BLaER1 (cell line): ENCODE measurements around the gene LSR.

Experiments
- H3K27ac ChIP-seq: shearing (Covaris generic); formaldehyde crosslinking; 2 replicates; pipeline ENCODE4 v1.8.1; 2022
- H3K27me3 ChIP-seq: shearing (Covaris generic); formaldehyde crosslinking; 2 replicates; pipeline ENCODE4 v1.8.1; 2022
- H3K36me3 ChIP-seq: shearing (Covaris generic); formaldehyde crosslinking; 2 replicates; pipeline ENCODE4 v1.8.1; 2022
- H3K4me1 ChIP-seq: shearing (Covaris generic); formaldehyde crosslinking; 2 replicates; pipeline ENCODE4 v1.8.1; 2022
- H3K4me2 ChIP-seq: shearing (Covaris generic); formaldehyde crosslinking; 2 replicates; pipeline ENCODE4 v1.8.1; 2022
- H3K4me3 ChIP-seq: shearing (Covaris generic); formaldehyde crosslinking; 2 replicates; pipeline ENCODE4 v1.8.1; 2022
- H3K9ac ChIP-seq: shearing (Covaris generic); formaldehyde crosslinking; 2 replicates; pipeline ENCODE4 v1.8.1; 2022
- H3K9me3 ChIP-seq: shearing (Covaris generic); formaldehyde crosslinking; 2 replicates; pipeline ENCODE4 v1.8.1; 2022
- H4K20me1 ChIP-seq: shearing (Covaris generic); formaldehyde crosslinking; 2 replicates; pipeline ENCODE4 v1.8.1; 2022
- Cebpa-rat ChIP-seq: shearing (Covaris generic); IDR thresholded peaks from 2 replicates; pipeline ENCODE4 v1.8.1; 2022

LSR gene

GRCh38 chr19:35240327-35240726 is 8.5 kb upstream of the LSR start:
- no peak overlapping the region for H3K9ac ChIP-seq
- H3K4me3 ChIP-seq, result no peak overlapping the region
- no peak overlapping the region for H3K27ac ChIP-seq
- no peaks in the 10 kb centered on the region for H3K36me3 ChIP-seq
- H3K4me1 ChIP-seq, result peaks cover 10% of the 10 kb centered on the region
- H3K9me3 ChIP-seq, result peaks cover 22% of the 10 kb centered on the region
- TF ChIP-seq Cebpa-rat, result no peak
- H4K20me1 ChIP-seq, result no peaks in the 10 kb centered on the region
- H3K4me2 ChIP-seq, result peak overlapping the region; percentile 18
- no peaks in the 10 kb centered on the region for H3K27me3 ChIP-seq

- TF ChIP-seq Cebpa-rat, result no peak
- Histone ChIP-seq H3K9me3 (peaks cover 22% of the 10 kb centered on the region), H3K4me2 (no peak overlapping the region), H3K4me1 (peaks cover 10% of the 10 kb centered on the region), H3K4me3 (no peak overlapping the region), H3K27me3 (peaks cover 6% of the 10 kb centered on the region; the same call in 1 of the 2 replicates), H3K36me3 (no peaks in the 10 kb centered on the region), H4K20me1 (no peaks in the 10 kb centered on the region), H3K27ac (no peak overlapping the region), H3K9ac (no peak overlapping the region)
Measured at GRCh38 chr19:35241417-35241816, 7.4 kb upstream of the LSR start.

GRCh38 chr19:35246466-35247092 is 2.2 kb upstream of the LSR start:
- Histone ChIP-seq H3K27me3 (peaks cover 56% of the 10 kb centered on the region), H3K4me2 (no peak overlapping the region), H3K4me3 (no peak overlapping the region), H3K9ac (no peak overlapping the region), H3K4me1 (peaks cover 20% of the 10 kb centered on the region), H3K9me3 (peaks cover 12% of the 10 kb centered on the region), H3K36me3 (no peaks in the 10 kb centered on the region), H3K27ac (no peak overlapping the region), H4K20me1 (no peaks in the 10 kb centered on the region)
- no peak for TF ChIP-seq Cebpa-rat

GRCh38 chr19:35247526-35248309 is 1.1 kb upstream of the LSR start:
- Histone ChIP-seq H3K9ac (no peak overlapping the region), H3K4me2 (peak overlapping the region; percentile 97), H4K20me1 (no peaks in the 10 kb centered on the region), H3K4me1 (peaks cover 20% of the 10 kb centered on the region), H3K27me3 (peaks cover 56% of the 10 kb centered on the region), H3K27ac (no peak overlapping the region), H3K9me3 (0 out of 2 replicates have a peak, but pooled peaks cover 3% of the 10 kb centered on the region), H3K4me3 (peak overlapping the region; percentile 66), H3K36me3 (no peaks in the 10 kb centered on the region)
- no peak for TF ChIP-seq Cebpa-rat

GRCh38 chr19:35249146-35249847 is 495 bp downstream of the LSR start:
- no peaks in the 10 kb centered on the region for H4K20me1 ChIP-seq
- peak overlapping the region; percentile 97 for H3K4me2 ChIP-seq

GRCh38 chr19:35249848-35250711 is 1.3 kb downstream of the LSR start:
- Histone ChIP-seq H3K9me3 (no peaks in the 10 kb centered on the region), H3K9ac (no peak overlapping the region), H3K4me2 (no peak overlapping the region), H3K27me3 (peaks cover 56% of the 10 kb centered on the region), H3K4me3 (no peak overlapping the region), H3K36me3 (no peaks in the 10 kb centered on the region), H4K20me1 (no peaks in the 10 kb centered on the region), H3K27ac (no peak overlapping the region), H3K4me1 (peaks cover 20% of the 10 kb centered on the region)
- no peak for TF ChIP-seq Cebpa-rat

More at GRCh38 chr19:35249146-35249847, 495 bp downstream of the LSR start:
- H3K4me3 ChIP-seq, result peak overlapping the region; percentile 66; the same call in 1 of the 2 replicates
- peaks cover 56% of the 10 kb centered on the region for H3K27me3 ChIP-seq
- no peak for TF ChIP-seq Cebpa-rat
- no peak overlapping the region for H3K27ac ChIP-seq
- H3K9me3 ChIP-seq, result no peaks in the 10 kb centered on the region
- no peak overlapping the region for H3K9ac ChIP-seq
- H3K4me1 ChIP-seq, result peaks cover 20% of the 10 kb centered on the region
- H3K36me3 ChIP-seq, result no peaks in the 10 kb centered on the region

- H3K27ac ChIP-seq, result no peak overlapping the region
- no peak overlapping the region for H3K9ac ChIP-seq
- H3K9me3 ChIP-seq, result no peaks in the 10 kb centered on the region
- no peak overlapping the region for H3K4me3 ChIP-seq
- H3K27me3 ChIP-seq, result peaks cover 49% of the 10 kb centered on the region
- no peaks in the 10 kb centered on the region for H4K20me1 ChIP-seq
- peaks cover 20% of the 10 kb centered on the region for H3K4me1 ChIP-seq
- H3K4me2 ChIP-seq, result no peak overlapping the region
- TF ChIP-seq Cebpa-rat, result no peak
- H3K36me3 ChIP-seq, result no peaks in the 10 kb centered on the region
Measured at GRCh38 chr19:35251456-35251855, 2.7 kb downstream of the LSR start.

GRCh38 chr19:35253316-35254286 is 4.8 kb downstream of the LSR start:
- peaks cover 28% of the 10 kb centered on the region for H3K27me3 ChIP-seq
- no peaks in the 10 kb centered on the region for H4K20me1 ChIP-seq
- H3K4me1 ChIP-seq, result peaks cover 16% of the 10 kb centered on the region
- no peak overlapping the region for H3K4me2 ChIP-seq
- H3K36me3 ChIP-seq, result no peaks in the 10 kb centered on the region
- no peak overlapping the region for H3K9ac ChIP-seq
- no peak overlapping the region for H3K4me3 ChIP-seq
- no peak overlapping the region for H3K27ac ChIP-seq
- H3K9me3 ChIP-seq, result no peaks in the 10 kb centered on the region
- TF ChIP-seq Cebpa-rat, result no peak
